GM19395 (cell line): Measurements from ENCODE around the gene HTRA1.

Experiments used
- ATAC-seq: cut with Tn5 transposase; IDR thresholded peaks from one replicate; pipeline ENCODE4 v1.9.1; 2021; ENCODE audit warnings: mild to moderate bottlenecking, moderate library complexity; ENCODE audit not compliant: unreplicated experiment

Gene HTRA1

DNA sequence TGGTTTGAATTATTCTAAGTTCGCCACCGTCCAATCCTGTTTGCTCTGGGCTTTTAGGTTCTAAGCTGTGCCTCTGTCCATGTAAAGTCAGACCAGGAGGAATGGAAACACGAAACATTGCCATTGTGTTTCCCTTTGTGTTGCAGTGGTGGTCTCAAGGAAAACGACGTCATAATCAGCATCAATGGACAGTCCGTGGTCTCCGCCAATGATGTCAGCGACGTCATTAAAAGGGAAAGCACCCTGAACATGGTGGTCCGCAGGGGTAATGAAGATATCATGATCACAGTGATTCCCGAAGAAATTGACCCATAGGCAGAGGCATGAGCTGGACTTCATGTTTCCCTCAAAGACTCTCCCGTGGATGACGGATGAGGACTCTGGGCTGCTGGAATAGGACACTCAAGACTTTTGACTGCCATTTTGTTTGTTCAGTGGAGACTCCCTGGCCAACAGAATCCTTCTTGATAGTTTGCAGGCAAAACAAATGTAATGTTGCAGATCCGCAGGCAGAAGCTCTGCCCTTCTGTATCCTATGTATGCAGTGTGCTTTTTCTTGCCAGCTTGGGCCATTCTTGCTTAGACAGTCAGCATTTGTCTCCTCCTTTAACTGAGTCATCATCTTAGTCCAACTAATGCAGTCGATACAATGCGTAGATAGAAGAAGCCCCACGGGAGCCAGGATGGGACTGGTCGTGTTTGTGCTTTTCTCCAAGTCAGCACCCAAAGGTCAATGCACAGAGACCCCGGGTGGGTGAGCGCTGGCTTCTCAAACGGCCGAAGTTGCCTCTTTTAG, 52.9 kb downstream of the HTRA1 start:
- no peak for ATAC-seq

DNA sequence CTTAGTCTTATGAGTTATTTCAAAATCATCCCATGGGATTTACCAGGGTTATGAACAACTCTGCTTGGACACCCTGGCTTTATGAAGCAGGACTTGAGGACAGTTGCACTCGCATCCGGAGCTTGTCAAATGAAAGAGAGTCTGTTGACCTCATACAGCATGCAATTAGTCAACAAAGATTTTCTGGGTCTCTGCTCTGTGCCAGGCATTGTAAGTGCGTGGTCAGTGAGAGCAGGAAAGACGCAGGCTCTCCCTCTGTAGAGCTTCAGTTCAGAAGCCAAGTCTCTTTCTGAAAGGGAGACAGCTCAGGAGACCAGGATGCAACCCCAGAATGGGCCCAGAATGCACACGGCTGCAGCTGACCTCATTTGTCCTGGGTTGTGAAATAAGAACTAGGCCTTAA, 53.7 kb downstream of the HTRA1 start:
- no peak for ATAC-seq

DNA sequence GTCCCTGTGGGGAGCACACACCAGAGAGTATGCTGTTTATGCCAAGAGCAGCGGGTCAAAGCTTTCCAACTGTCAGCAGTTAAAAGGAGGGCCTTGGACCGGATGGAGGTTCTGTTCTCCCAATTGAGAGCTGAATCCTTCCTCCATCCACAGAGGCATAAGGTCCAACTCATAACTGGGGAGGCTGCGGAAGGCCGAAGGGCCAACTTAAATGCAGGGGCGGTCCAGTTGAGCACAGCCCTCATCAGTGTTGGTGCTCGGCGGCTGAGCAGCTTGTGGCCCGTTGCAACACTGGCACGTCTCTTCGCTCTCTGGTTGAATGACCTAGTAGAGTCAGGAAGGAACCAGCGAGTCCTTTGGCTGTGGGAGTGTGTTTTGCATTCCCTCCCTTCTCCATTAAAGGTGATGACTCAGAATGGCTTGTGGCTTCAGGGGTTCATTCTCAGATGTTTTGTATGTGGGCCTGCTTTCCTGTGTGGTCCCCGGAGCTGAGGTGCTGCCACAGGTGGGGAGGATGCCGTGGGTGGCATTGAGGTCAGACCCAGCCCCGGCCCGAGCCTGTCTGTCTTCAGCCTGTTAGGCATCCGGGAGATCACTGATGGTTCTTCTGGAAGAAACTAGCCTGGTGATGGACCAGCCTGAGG, 54.4 kb downstream of the HTRA1 start:
- ATAC-seq: no peak

DNA sequence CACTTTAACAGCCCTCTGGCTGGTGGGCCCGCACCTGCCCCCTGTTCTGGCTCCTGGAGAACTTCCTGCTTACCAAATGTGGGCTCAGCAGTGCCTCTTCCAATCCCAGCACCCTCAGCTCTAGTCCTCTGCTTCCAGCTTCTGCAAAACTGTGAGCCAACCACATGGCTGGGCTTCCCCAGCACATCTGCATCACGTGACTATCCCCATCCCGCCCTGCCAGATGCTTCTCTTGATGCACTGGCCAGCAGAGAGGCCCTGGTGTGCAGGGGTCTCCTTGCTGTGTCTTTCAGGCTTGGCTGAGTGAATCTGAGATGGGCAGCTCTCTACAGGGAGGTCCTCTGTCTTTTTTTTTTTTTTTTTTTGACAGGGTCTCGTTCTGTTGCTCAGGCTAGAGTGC, 55.4 kb downstream of the HTRA1 start:
- ATAC-seq: no peak

DNA sequence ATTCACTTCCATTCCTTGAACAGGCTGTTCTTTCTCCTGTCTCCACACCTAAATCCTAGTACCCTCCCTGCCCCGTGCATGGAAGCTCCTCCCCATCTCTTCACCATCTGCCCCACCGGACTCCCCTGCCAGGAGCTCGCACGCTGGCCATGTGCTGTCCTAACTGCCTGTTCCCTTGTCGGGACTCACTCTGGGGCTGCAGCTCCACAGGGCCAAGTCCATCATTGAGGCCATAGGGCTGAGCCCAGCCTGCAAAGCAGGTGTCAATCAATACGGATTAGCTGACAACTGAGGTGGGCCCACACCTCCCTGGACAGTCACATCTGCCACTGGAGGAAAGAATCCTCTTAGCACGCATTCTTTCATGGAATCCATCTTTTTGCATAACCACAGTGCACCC, 57.8 kb downstream of the HTRA1 start:
- no peak for ATAC-seq

DNA sequence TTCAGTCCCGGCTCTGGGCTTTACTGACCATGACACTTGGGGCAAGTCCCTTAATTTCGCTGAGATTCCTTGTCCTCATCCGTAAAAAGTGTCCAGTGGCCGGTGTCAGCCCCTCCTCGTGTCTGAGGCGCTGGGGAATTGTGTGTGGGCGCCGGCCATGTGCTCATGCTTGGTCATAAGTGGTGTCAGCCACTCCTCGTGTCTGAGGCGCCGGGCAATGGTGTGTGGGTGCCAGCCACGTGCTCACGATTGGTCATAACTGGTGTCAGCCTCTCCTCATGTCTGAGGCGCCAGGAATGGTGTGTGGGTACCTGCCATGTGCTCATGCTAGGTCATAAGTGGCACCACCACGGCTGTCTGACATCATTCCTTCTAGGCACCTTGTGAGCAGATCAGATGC, 58.5 kb downstream of the HTRA1 start:
- ATAC-seq: no peak

DNA sequence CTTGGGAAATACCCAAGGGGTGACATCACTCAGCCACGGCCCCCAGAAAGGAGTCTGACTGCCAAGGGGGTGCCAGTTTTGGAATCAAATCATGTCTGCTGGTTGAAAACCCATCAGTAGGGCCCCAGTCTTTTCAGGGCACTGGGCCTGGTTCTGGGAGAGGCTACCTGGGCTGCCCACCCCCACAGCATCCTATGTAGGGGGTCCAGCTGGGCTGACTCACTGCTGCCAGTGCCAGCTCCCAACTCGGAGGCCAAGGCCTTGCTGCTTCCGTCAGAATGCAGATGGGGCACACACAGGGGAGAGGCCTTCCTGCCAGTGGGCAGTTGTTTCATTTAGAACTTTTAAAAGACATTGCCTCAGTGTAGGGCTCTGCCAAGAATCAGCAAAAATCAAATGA, 59.7 kb downstream of the HTRA1 start:
- ATAC-seq: no peak

DNA sequence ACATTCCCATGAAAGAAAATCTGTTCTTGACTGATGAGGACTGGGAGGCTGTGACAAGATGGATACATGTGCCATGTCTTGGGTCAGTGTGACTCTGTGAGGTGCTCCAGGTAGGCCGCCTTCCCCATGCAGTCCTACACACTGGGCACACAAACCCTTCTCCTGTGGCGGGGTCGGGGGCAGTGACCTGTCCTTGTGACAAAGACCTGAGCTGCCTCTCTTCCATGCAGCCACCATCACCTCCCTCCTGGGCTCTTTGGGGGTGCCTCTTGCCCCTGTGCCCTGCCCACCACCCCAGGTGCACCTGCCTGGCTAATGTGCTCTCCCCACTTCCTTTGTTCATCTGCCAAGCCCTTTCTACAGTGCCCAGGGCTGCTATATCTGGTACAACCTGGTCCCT, 63.5 kb downstream of the HTRA1 start:
- ATAC-seq: no peak

DNA sequence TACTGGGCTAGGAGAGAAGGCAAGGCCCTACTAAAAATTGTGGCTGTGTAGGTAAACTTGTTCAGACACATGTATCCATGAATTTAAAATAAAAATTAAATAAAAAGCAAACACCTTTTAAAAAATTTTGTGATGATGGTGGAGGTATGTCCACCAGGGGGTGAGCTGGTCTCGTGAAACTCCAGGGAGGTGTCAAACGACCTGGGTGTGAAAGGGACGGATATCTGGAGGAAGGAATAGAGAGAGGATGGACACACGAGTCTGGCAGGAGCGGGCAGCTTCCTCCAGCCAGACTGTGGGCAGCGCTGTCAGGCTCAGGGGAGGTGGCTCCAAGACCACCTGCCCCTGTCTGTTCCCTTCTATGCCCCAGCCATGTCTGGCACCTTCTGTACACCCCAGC, 64.4 kb downstream of the HTRA1 start:
- no peak for ATAC-seq

DNA sequence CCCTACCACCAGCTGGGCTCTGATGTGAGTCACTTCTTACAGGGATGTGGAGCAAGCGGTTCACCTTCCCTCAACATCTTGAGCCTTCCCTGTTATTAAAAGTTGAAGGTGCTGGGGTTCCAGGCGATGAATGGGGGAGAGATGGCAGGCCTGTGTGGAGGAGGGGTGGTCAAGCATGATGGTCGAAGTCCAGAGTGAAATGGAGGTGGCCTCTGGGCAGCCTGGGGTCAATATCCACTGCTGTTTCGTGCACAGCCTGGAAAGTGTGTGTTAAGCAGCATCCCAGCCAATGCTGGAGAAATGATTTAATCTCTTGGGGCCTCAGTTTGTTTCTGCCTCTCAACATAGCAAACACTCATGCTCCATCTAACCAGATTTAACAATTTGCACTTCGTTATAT, 65.5 kb downstream of the HTRA1 start:
- ATAC-seq: no peak

DNA sequence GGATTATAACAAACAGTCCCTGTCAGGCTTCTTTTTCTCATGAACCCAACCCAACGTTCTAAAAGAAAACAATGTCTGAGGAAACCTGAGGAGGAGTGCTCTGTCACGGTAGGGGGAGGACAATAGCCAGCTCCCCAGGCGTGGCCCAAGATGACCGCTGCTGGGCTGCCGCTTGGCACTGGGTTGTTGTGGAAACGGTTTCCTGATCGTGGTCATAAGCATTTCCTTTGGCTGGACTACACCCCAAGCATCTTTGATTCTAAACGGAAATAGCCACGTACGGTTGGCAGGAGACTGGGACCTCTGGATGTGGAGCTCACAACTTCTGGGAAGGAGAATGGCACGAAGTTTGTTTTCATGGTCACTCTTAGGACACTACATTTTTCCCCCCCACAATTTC, 68.8 kb downstream of the HTRA1 start:
- ATAC-seq: no peak

DNA sequence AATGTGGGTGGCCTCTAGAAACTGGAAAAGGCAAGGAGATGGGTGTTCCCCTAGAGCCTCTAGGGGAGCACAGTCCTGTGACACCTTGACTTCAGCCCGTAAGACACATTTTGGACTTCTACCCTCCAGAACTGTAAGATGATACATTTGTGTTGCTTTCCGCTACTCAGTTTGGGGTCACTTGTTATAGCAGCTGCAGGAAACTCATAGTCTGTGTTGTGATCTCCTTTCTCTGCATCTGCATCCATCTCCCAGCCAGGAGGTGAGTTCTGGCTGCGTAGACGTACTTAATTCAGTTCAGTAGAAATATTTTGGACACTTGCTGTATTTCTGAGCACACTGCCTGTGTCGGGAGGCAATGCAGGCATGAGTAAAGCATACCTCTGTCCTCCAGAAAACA, 69.9 kb downstream of the HTRA1 start:
- no peak for ATAC-seq

DNA sequence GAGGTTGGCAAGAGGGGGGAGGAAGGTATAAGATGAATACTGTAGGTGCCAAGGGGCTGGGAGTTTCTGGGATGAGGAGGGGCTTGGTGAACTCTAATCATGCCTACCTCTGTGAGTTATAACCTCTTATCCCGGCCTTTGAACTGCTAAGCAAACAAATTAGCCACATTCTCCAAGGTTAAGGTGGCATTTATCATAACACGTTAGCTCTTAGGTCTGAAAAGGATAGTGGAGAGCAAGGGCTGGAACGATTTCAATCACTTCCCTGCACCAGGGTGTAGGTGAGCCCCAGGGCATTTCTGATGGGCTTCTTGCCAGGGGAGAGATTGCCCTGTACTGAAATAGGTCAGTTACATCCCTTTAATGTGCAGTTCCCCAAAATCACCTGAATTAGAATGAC, 70.6 kb downstream of the HTRA1 start:
- ATAC-seq: no peak

DNA sequence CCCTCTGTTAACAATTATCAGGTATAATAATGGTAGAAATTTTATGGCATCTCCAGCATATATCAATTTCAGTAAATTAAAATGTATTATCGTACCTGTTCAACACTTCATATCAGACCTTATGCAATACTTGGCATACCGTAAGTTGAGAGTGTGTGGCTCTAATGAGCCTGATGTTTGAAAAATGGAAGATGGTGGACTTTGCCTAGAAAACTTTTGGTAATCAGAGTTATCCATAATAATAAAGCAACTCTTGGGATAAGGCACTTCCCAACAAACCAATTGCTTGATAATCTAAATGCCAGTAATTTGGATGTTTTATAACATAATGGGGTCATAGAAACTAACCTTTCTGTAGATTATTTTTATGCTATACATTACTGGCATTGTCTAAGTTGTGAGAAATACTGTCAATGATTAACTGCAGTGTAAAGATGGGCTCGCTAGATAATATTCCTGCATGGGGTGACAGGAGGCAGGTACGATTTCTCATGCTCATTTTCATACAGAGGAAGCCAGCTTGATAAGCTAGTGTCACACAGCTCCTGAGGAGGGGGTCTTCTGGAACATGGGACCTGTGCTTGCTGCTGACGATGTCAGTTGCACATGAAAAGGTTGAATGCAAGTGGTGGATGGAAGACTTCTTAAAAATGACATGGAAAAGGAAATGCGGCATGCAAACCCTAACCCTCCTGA, 71.4 kb downstream of the HTRA1 start:
- ATAC-seq: no peak

DNA sequence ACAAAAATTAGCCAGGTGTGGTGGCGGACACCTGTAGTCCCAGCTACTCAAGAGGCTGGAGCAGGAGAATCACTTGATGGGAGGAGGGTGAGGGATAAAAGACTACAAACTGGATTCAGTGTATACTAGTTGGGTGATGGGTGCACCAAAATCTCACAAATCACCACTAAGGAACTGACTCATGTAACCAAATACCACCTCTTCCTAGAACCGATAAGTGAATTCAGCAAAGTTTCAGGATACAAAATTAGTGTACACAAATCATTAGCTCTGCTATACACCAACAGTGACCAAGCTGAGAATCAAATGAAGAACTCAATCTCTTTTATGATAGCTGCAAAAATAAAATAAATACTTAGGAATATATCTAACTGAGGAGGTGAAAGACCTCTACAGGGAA, 76.2 kb downstream of the HTRA1 start:
- no peak for ATAC-seq

DNA sequence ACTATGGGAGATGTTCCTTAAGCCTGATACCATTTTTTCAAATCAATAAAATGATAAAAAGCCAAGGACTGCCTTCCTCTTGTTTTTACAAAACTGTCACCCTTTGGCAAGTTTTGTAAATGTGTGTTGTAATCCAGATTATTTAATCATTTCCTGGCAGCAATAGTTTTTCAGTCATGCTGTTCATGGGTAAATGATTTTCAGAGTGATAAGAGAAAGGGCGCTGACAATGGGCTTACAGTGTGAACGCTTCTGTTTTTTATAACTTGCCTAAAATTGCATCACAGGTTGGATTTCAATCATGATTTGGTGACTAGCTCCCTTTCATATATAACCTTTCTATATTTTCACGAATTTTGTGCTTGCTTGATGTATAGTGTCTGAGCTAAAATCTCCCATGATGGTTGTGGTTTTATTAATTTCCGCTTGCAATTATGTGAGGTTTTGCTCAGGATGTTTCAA, 80.2 kb downstream of the HTRA1 start:
- no peak for ATAC-seq

DNA sequence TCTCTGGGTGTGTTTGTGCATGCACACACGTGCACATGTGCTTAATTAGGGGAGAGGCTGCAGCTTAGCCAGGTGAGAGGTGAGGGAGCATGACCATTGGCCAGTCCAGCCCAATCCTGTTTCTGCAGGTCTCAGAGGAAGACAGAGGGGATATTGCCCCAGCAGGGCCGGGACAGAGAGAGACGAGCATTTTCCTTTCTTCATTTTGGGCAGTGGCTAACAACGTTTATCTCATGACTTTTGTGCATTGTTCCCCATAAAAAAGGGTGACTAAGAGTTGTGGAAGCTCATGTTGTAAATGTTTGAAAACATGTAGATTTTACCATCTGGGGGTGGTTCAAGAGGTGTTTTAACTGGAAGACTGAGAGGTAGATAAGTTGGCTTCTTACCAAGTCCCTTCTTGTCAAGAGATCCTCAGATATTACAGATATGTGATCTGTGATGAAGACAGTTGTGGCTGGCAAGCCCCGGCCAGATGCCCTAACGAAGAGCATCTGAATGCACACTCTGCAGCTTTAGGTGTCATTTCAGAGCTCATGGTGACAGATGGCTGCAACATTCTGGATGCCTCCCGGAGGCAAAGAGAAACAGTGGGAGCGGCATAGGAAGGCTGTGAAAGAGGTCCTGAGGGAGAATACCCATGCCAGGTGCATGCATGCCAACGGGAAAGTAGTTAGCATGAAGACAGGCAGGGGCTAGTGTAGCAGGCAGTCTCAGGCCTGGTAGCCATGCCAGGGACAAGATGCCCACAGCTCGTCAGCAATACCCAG, 82.5 kb downstream of the HTRA1 start:
- ATAC-seq: no peak

DNA sequence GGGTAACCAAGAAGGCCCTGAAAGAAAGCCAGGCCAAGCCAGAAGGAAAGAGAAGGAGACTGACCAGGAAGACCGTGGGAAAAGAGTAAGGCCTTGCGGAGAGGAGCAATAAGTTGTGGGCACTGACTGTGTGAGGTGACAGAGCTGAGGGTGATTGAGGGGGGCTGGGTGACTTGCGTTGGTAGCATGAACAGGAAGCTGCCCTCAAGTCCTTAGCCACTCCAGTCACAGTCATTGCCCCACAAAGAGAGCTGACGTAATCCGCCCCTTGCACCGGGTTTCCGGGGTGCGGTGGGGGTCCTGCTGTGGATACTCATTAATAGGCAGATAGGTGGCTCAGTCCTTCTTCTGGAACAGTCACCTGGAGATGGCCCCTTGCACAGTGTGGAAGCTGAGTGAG, 83.1 kb downstream of the HTRA1 start:
- ATAC-seq: no peak

DNA sequence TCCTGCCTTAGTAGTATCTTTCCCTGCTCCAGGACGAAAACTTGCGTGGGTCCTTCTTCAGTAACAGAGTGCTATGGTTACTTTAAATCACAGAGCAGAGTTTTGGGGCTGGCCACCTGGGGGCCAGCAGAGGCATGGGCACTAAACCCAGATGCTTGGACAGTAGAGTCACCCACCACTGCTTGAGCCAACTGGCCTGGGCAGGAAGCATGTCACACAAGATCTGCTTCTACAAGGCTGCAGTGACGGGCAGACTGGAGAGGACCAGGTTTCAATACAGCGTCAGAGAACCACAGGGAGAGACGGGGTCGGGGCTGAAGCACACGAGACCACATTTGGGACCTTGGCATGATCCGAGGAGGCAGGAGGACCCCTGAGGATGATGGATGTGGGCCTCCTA, 84.9 kb downstream of the HTRA1 start:
- no peak for ATAC-seq

DNA sequence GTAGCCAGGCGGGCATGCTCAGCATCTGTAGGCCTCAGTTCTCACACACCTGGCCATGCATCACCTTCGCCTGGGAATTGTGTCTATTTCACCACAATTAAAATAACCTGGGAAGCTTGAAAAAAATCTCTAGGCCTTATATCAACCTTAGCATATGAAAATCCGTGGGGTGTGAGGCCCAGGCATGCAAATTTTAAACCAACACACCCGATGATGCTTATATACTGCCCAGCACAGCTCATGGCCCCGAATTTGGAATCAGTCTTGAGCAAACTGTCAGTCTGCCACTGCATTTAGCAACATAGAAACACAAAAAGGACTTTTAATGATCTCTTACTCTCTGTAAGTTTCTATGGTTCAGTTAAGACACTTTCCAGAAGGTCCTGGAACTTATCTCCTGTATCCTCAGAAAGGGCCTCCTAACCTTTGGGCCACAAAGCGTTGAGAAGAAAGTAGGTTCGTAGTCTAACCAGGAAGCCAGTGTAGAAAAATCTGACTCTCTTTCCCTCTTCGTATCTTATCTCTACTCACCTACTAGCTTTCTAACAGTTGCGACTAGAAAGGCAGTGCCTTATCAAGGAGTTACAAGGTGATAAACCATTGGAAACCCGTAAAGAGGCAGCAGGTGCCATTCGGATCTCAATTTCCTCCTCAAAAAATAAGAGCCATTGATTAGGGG, 87.2 kb downstream of the HTRA1 start:
- no peak for ATAC-seq

DNA sequence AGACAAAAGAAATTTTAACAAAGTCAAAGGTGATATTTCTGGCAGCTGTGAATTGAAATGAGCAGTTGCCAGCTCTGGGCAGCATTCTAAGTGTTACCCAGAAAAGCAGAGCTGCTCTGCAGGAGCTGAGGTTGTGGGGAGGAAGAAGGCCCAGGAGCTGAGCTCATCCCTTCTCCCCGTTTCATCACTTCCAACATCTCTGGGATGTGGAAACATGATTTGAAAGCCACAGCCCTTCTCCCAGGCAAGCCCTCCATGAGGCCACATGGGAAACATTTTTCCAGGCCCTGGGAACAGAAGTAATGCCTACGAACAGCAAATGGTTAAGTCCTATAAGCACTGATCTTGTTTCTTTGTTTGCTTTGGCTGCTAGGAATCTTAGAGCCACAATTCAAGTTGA, 88.3 kb downstream of the HTRA1 start:
- ATAC-seq: no peak
